HG03442 (cell line): ENCODE data around the gene TFEB.
A peak's percentile ranks its signal among the peaks of the same experiment; 100 is the strongest.

Source experiments
- ATAC-seq: cut with Tn5 transposase; IDR thresholded peaks from one replicate; pipeline ENCODE4 v1.9.1; 2021; ENCODE audit warnings: mild to moderate bottlenecking, moderate library complexity; ENCODE audit not compliant: unreplicated experiment

TFEB gene

GRCh38 chr6:41707565-41708200, 27.7 kb downstream of the TFEB start:
- ATAC-seq, result no peak

- ATAC-seq, result no peak
Measured at GRCh38 chr6:41706876-41707564, 28.4 kb downstream of the TFEB start.

- peak; percentile 73 for ATAC-seq
Measured at GRCh38 chr6:41705996-41706835, 29.2 kb downstream of the TFEB start.

GRCh38 chr6:41705311-41705995, 30.0 kb downstream of the TFEB start:
- no peak for ATAC-seq

GRCh38 chr6:41704656-41705310, 30.6 kb downstream of the TFEB start:
- ATAC-seq, result no peak

GRCh38 chr6:41704028-41704427, 31.4 kb downstream of the TFEB start:
- no peak for ATAC-seq

- ATAC-seq, result no peak
Measured at GRCh38 chr6:41702771-41703494, 32.5 kb downstream of the TFEB start.

GRCh38 chr6:41702089-41702745, 33.2 kb downstream of the TFEB start:
- ATAC-seq, result no peak

GRCh38 chr6:41700463-41701347, 34.7 kb downstream of the TFEB start:
- no peak for ATAC-seq

GRCh38 chr6:41699063-41699462, 36.3 kb downstream of the TFEB start:
- no peak for ATAC-seq

GRCh38 chr6:41697861-41698781, 37.3 kb downstream of the TFEB start:
- ATAC-seq, result no peak

- ATAC-seq, result no peak
Measured at GRCh38 chr6:41696788-41697187, 38.6 kb downstream of the TFEB start.

GRCh38 chr6:41695825-41696224, 39.6 kb downstream of the TFEB start:
- no peak for ATAC-seq

- no peak for ATAC-seq
Measured at GRCh38 chr6:41694815-41695526, 40.4 kb downstream of the TFEB start.

- no peak for ATAC-seq
Measured at GRCh38 chr6:41693281-41694240, 41.8 kb downstream of the TFEB start.

- no peak for ATAC-seq
Measured at GRCh38 chr6:41692730-41693129, 42.7 kb downstream of the TFEB start.
